B cell (primary cell): ENCODE measurements around the gene PBX1. TPM values are rescaled to one million over a fixed set of nuclear protein-coding genes. Genes with fewer than 3 reads are reported as not detected.

Source experiments
- ATAC-seq: fragments of 200-7000 bp; cut with Tn5 transposase; one replicate; pipeline ENCODE4 v1.10.0; 2021; ENCODE audit warnings: low read depth, mild to moderate bottlenecking, moderate number of reproducible peaks, moderate library complexity
- CTCF ChIA-PET: fragments of 350-600 bp; sonication (Branson Sonifier 250); formaldehyde crosslinking; loops from one replicate; lab custom pipeline; 2021; ENCODE audit warnings: antibody characterized with exemption, inconsistent platforms; lab: Charles Lee
- POLR2A ChIA-PET: fragments of 350-600 bp; sonication (Branson Sonifier 250); formaldehyde crosslinking; loops from one replicate; lab custom pipeline; 2021; ENCODE audit warnings: antibody characterized with exemption; lab: Charles Lee
- DNase-seq: peaks from one replicate; pipeline ENCODE4 v3.0.0; 2013
- H2AFZ ChIP-seq: 2 replicates; pipeline ENCODE4 v1.6.1; 2012; ENCODE audit warnings: mild to moderate bottlenecking, low read depth, low read length; ENCODE audit not compliant: insufficient read depth, poor library complexity, severe bottlenecking
- H3K27ac ChIP-seq, 2 donors: 1 replicate in 1 of 2; 2 replicates in 1 of 2; pipeline ENCODE4 v1.5.1; 2012 to 2013; ENCODE audit warnings: low read length in 2 of 2, mild to moderate bottlenecking in 2 of 2, moderate library complexity in 1 of 2
- H3K27me3 ChIP-seq, 4 experiments: fragments of 200-600 bp in 1 of 4; sonication (generic) in 1 of 4; replicated peaks in 1 of 4; 1 replicate in 2 of 4; 2 replicates in 2 of 4; pipeline versions ENCODE4 v1.6.1 to v1.7.0; 2013 to 2016; ENCODE audit warnings: low read length in 3 of 4, mild to moderate bottlenecking in 2 of 4, mixed read lengths in 1 of 4, moderate library complexity in 1 of 4; ENCODE audit not compliant: insufficient read depth in 4 of 4, control insufficient read depth in 3 of 4; ENCODE audit errors: control extremely low read depth in 1 of 4
- H3K36me3 ChIP-seq, 2 experiments: replicated peaks in 1 of 2; 1 replicate in 1 of 2; 2 replicates in 1 of 2; pipeline versions ENCODE4 v1.6.1 to v1.7.1; 2013; ENCODE audit warnings: low read length in 1 of 2; ENCODE audit not compliant: insufficient read depth in 2 of 2, control insufficient read depth in 1 of 2; ENCODE audit errors: control extremely low read depth in 1 of 2, extremely low read depth in 1 of 2
- H3K4me1 ChIP-seq, 2 donors: fragments of 200-600 bp in 1 of 2; sonication (generic) in 1 of 2; 1 replicate in 1 of 2; 2 replicates in 1 of 2; pipeline versions ENCODE4 v1.5.1 to v1.6.1; 2013 to 2017; ENCODE audit warnings: low read length in 2 of 2; ENCODE audit not compliant: control insufficient read depth in 2 of 2, insufficient read depth in 2 of 2
- H3K4me2 ChIP-seq: replicated peaks from 2 replicates; pipeline ENCODE3; 2012; ENCODE audit warnings: mild to moderate bottlenecking, low read depth, low read length; ENCODE audit not compliant: poor library complexity, severe bottlenecking
- H3K4me3 ChIP-seq, 5 experiments: fragments of 200-600 bp in 1 of 5; sonication (generic) in 1 of 5; 1 replicate in 3 of 5; 2 replicates in 2 of 5; pipeline versions ENCODE4 v1.5.1 to v1.7.0; 2011 to 2016; ENCODE audit warnings: low read length in 4 of 5, mild to moderate bottlenecking in 4 of 5, low read depth in 2 of 5, control low read depth in 1 of 5, moderate library complexity in 1 of 5; ENCODE audit not compliant: insufficient read depth in 1 of 5; ENCODE audit errors: control extremely low read depth in 1 of 5, extremely low read depth in 1 of 5
- H3K79me2 ChIP-seq: fragments of 200-600 bp; sonication (generic); one replicate; pipeline ENCODE4 v1.6.0; 2016; ENCODE audit warnings: low read length; ENCODE audit not compliant: control insufficient read depth, insufficient read depth
- H3K9ac ChIP-seq: fragments of 200-600 bp; sonication (generic); 2 replicates; pipeline ENCODE4 v1.6.1; 2017; ENCODE audit warnings: mild to moderate bottlenecking, low read length, moderate library complexity
- H3K9me3 ChIP-seq, 3 donors: one replicate each; pipeline versions ENCODE4 v1.6.1 to v1.7.1; 2013; ENCODE audit warnings: low read length in 2 of 3; ENCODE audit not compliant: control insufficient read depth in 2 of 3, insufficient read depth in 1 of 3; ENCODE audit errors: control extremely low read depth in 1 of 3
- H4K20me1 ChIP-seq: 2 replicates; pipeline ENCODE4 v1.6.0; 2012; ENCODE audit warnings: mild to moderate bottlenecking, low read length; ENCODE audit not compliant: insufficient read depth, control insufficient read depth, poor library complexity, severe bottlenecking
- H3K27ac Mint-ChIP-seq: one replicate; pipeline ENCODE4 v1.8.0; 2021; ENCODE audit warnings: mixed read lengths
- H3K27me3 Mint-ChIP-seq: one replicate; pipeline ENCODE4 v1.8.0; 2021; ENCODE audit warnings: mixed read lengths
- H3K4me1 Mint-ChIP-seq: one replicate; pipeline ENCODE4 v1.8.0; 2021; ENCODE audit warnings: mixed read lengths
- H3K4me3 Mint-ChIP-seq: one replicate; pipeline ENCODE4 v1.8.0; 2021; ENCODE audit warnings: mixed read lengths
- H3K9me3 Mint-ChIP-seq: one replicate; pipeline ENCODE4 v1.8.0; 2022; ENCODE audit warnings: mixed read lengths; ENCODE audit not compliant: insufficient read depth
- EZH2 ChIP-seq: IDR thresholded peaks from 2 replicates; pipeline ENCODE4 v1.6.1; 2012; ENCODE audit warnings: borderline replicate concordance, low read depth, mild to moderate bottlenecking, moderate library complexity, low read length; ENCODE audit not compliant: insufficient read depth, poor library complexity, severe bottlenecking
- WGBS: methylation state at CpG from one replicate; pipeline ENCODE4 v1.1.5; 2013; ENCODE audit warnings: missing lambda C conversion rate; ENCODE audit not compliant: insufficient coverage; 5-methylcytosine and 5-hydroxymethylcytosine counted together
- intact Hi-C: fragments of 100-400 bp; cut with micrococcal nuclease; formaldehyde crosslinking; loops from one replicate; pipeline ENCODE4 v1.10.0; 2022
- polyA plus RNA-seq: library from polyadenylated mRNA; depleted of rRNA; stranded (reverse); fragments of >200 nt; gene quantifications from 2 replicates; pipeline ENCODE4 v1.2.3, GENCODE V29; 2012
- total RNA-seq, 2 donors: library from RNA; stranded (reverse); fragments of 120-200 nt in 1 of 2; gene quantifications; 1 replicate in 1 of 2; 2 replicates in 1 of 2; pipeline versions ENCODE4 v1.2.3 to v1.2.4, GENCODE V29; 2013 to 2022
- TF ChIP-seq, protein P1 (sequence below): fragments of 200-600 bp; IDR thresholded peaks from one replicate; pipeline ENCODE4 v1.8.0; 2022; ENCODE audit warnings: antibody characterized with exemption, mild to moderate bottlenecking

Gene PBX1
- total and polyA plus RNA-seq, 2 donors (not counting 1 experiment from before 2014, with no cell fraction given): 0.32 TPM; not detected in 1

DNA sequence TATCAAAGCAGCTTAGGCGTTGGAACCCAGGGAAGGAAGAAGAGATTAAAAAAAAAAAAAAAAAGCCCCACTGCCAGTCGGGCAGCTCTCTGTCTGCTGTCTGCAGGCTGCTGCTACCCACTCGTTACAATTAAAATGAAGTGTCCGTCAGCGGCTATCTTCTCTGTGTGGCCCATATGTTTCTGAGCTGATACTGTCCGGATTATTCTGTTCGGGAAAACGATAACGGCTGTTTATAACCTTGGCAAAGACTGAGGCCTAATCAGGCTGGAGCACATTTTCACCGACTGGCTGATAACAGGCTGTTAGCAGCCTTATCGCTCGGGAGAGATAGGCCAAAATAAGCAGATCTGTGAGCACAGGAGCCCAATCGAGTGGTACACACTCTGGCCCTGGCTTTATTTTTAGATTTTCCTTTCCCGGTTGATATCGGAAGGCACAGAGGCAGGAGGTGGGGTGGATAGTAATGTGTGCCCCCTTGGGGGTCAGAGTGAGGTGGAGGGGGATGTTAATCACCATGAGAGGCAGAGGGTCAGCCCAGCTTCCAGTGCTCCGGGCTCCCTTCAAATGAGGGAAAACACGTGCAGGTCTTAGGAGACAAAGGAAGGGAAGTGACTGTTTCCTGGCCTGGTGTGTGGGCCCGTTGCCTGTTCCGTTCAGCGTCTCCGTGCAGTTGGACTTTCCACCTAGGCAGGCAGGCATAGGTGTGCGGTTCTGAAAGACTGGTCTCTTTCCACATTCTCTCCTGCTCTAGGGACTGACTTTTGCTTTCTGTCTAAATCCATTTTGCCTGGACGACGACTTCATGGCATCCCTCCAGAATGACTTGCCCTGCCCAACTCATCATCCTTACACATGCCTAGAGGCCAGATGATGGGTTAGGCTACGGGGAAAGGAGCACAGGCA is 153.4 kb downstream of the PBX1 start:
- POLR2A ChIA-PET: no interaction called here
- H3K4me3 Mint-ChIP-seq: no peak overlapping the region
- intact Hi-C loops: no loop called here
- 55% methylated on average over 24 of the region's 25 CpGs for WGBS
- H3K4me1 ChIP-seq: no peaks in the 10 kb centered on the region
- H3K9me3 Mint-ChIP-seq: peaks cover 5% of the 10 kb centered on the region
- peaks cover 0 to 5% (median 0%) of the 10 kb centered on the region in 3 donors for H3K9me3 ChIP-seq
- H3K36me3 ChIP-seq: no peaks in the 10 kb centered on the region
- no peaks in the 10 kb centered on the region for H3K4me1 Mint-ChIP-seq
- H3K79me2 ChIP-seq: no peaks in the 10 kb centered on the region
- ATAC-seq (no peak), DNase-seq (no peak)
- H3K4me3 ChIP-seq: no peak overlapping the region
- H3K9ac ChIP-seq: no peak overlapping the region
- H3K27me3 ChIP-seq: peaks cover 0 to 4% (median 0%) of the 10 kb centered on the region in 4 experiments
- no peak for TF ChIP-seq EZH2
- TF ChIP-seq, protein P1, sequence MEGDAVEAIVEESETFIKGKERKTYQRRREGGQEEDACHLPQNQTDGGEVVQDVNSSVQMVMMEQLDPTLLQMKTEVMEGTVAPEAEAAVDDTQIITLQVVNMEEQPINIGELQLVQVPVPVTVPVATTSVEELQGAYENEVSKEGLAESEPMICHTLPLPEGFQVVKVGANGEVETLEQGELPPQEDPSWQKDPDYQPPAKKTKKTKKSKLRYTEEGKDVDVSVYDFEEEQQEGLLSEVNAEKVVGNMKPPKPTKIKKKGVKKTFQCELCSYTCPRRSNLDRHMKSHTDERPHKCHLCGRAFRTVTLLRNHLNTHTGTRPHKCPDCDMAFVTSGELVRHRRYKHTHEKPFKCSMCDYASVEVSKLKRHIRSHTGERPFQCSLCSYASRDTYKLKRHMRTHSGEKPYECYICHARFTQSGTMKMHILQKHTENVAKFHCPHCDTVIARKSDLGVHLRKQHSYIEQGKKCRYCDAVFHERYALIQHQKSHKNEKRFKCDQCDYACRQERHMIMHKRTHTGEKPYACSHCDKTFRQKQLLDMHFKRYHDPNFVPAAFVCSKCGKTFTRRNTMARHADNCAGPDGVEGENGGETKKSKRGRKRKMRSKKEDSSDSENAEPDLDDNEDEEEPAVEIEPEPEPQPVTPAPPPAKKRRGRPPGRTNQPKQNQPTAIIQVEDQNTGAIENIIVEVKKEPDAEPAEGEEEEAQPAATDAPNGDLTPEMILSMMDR: no peak
- no peaks in the 10 kb centered on the region for H4K20me1 ChIP-seq
- CTCF ChIA-PET: no interaction called here
- no peak overlapping the region for H3K27ac Mint-ChIP-seq
- no peak overlapping the region for H3K27ac ChIP-seq
- no peak overlapping the region for H2AFZ ChIP-seq
- H3K27me3 Mint-ChIP-seq: peaks cover 8% of the 10 kb centered on the region
- no peak overlapping the region for H3K4me2 ChIP-seq
